HG03432 (cell line): ENCODE data around the gene FAM131B.
"Not testable (repeated sequence)": the region's sequence is repeated elsewhere in the genome, so short reads cannot be mapped to it uniquely, and the experiment has no call there.

ENCODE experiments used
- ATAC-seq: cut with Tn5 transposase; IDR thresholded peaks from one replicate; pipeline ENCODE4 v1.9.1; 2021; ENCODE audit warnings: mild to moderate bottlenecking, moderate library complexity; ENCODE audit not compliant: unreplicated experiment

FAM131B gene

GRCh38 chr7:143362131-143363015 lies at the start of gene FAM131B:
Gene FAM131B, minus strand, starts transcription at chr7:143362713. Its CDS starts 110 bp downstream, at chr7:143362603.
- ATAC-seq: peak; percentile 57

- ATAC-seq: no peak
These were observed 49.6 kb upstream of the FAM131B start for GRCh38 chr7:143411976-143412708.

- no peak for ATAC-seq
These were observed 48.0 kb upstream of the FAM131B start for GRCh38 chr7:143410521-143411004.

GRCh38 chr7:143408686-143409561 lies 46.4 kb upstream of the FAM131B start, which contains the start of gene EPHA1:
Gene EPHA1, minus strand, starts transcription at chr7:143408856. Its CDS starts 51 bp downstream, at chr7:143408805.
- no peak for ATAC-seq

- no peak for ATAC-seq
These were observed 45.8 kb upstream of the FAM131B start for GRCh38 chr7:143408252-143408685.

- ATAC-seq: no peak
These were observed 45.1 kb upstream of the FAM131B start for GRCh38 chr7:143407287-143408251.

GRCh38 chr7:143406002-143406357 lies 43.5 kb upstream of the FAM131B start:
- ATAC-seq: no peak

GRCh38 chr7:143405173-143406001 lies 42.9 kb upstream of the FAM131B start:
- no peak for ATAC-seq

GRCh38 chr7:143402233-143402632 lies 39.7 kb upstream of the FAM131B start:
- ATAC-seq: not testable (repeated sequence)

- ATAC-seq: no peak
These were observed 38.8 kb upstream of the FAM131B start for GRCh38 chr7:143401265-143401664.

- no peak for ATAC-seq
These were observed 37.1 kb upstream of the FAM131B start for GRCh38 chr7:143399642-143400041.

GRCh38 chr7:143399151-143399550 lies 36.6 kb upstream of the FAM131B start:
- no peak for ATAC-seq

GRCh38 chr7:143398616-143399015 lies 36.1 kb upstream of the FAM131B start:
- no peak for ATAC-seq

GRCh38 chr7:143397710-143398530 lies 35.4 kb upstream of the FAM131B start:
- no peak for ATAC-seq

- ATAC-seq: no peak
These were observed 34.4 kb upstream of the FAM131B start for GRCh38 chr7:143396625-143397556.

GRCh38 chr7:143396182-143396581 lies 33.7 kb upstream of the FAM131B start:
- no peak for ATAC-seq
